Keratinocyte (primary cell): ENCODE measurements around the gene GGT7. TPM values are rescaled to one million over a fixed set of nuclear protein-coding genes. Genes with fewer than 3 reads are reported as not detected.

Experiments
- DNase-seq: peaks from one replicate; pipeline ENCODE4 v3.0.0-alpha.2; 2011; ENCODE audit warnings: low read depth, missing footprints, low spot score
- FAIRE-seq: peaks from 2 replicates; lab custom pipeline; 2011; peaks lifted over from hg19 to GRCh38; lab: Jason Lieb, UNC
- H2AFZ ChIP-seq: 2 replicates; pipeline ENCODE4 v1.6.0; 2012; ENCODE audit warnings: low read length, control low read depth, inconsistent platforms; ENCODE audit not compliant: control insufficient read depth
- H3K27ac ChIP-seq: 2 replicates; pipeline ENCODE4 v1.5.1; 2011; ENCODE audit warnings: low read length; ENCODE audit not compliant: control insufficient read depth, insufficient read depth
- H3K27me3 ChIP-seq: 3 replicates; pipeline ENCODE4 v1.6.0; 2011; ENCODE audit warnings: low read length; ENCODE audit not compliant: control insufficient read depth, insufficient read depth; ENCODE audit errors: extremely low read depth
- H3K36me3 ChIP-seq, 2 experiments: 2 replicates in 1 of 2; 3 replicates in 1 of 2; pipeline ENCODE4 v1.5.1; 2011; ENCODE audit warnings: low read length in 2 of 2, mild to moderate bottlenecking in 1 of 2; ENCODE audit not compliant: control insufficient read depth in 2 of 2, insufficient read depth in 2 of 2; ENCODE audit errors: extremely low read depth in 1 of 2
- H3K4me1 ChIP-seq: 3 replicates; pipeline ENCODE4 v1.5.1; 2011; ENCODE audit warnings: low read length; ENCODE audit not compliant: control insufficient read depth, insufficient read depth; ENCODE audit errors: extremely low read depth
- H3K4me2 ChIP-seq: 3 replicates; pipeline ENCODE4 v1.6.0; 2011; ENCODE audit warnings: low read depth, low read length; ENCODE audit not compliant: control insufficient read depth, insufficient read depth; ENCODE audit errors: extremely low read depth
- H3K4me3 ChIP-seq, 3 experiments: fragments of 200-600 bp in 1 of 3; sonication (generic) in 1 of 3; 2 replicates in 2 of 3; 3 replicates in 1 of 3; pipeline ENCODE4 v1.5.1; 2011 to 2016; ENCODE audit warnings: low read length in 3 of 3, mild to moderate bottlenecking in 3 of 3, control low read depth in 2 of 3, inconsistent platforms in 1 of 3, low read depth in 1 of 3, mixed read lengths in 1 of 3, mixed run types in 1 of 3, moderate library complexity in 1 of 3; ENCODE audit not compliant: control insufficient read depth in 2 of 3, insufficient read depth in 2 of 3; ENCODE audit errors: extremely low read depth in 1 of 3
- H3K79me2 ChIP-seq: 2 replicates; pipeline ENCODE4 v1.6.0; 2012; ENCODE audit warnings: low read length; ENCODE audit not compliant: control insufficient read depth, insufficient read depth
- H3K9ac ChIP-seq: 3 replicates; pipeline ENCODE4 v1.6.0; 2011; ENCODE audit warnings: low read length; ENCODE audit not compliant: control insufficient read depth, insufficient read depth; ENCODE audit errors: extremely low read depth
- H3K9me1 ChIP-seq: 3 replicates; pipeline ENCODE4 v1.6.0; 2011; ENCODE audit warnings: low read length; ENCODE audit not compliant: control insufficient read depth, insufficient read depth; ENCODE audit errors: extremely low read depth
- H3K9me3 ChIP-seq: 2 replicates; pipeline ENCODE4 v1.5.1; 2012; ENCODE audit warnings: low read depth, low read length; ENCODE audit not compliant: control insufficient read depth
- H4K20me1 ChIP-seq: 3 replicates; pipeline ENCODE4 v1.6.0; 2011; ENCODE audit warnings: low read length; ENCODE audit not compliant: control insufficient read depth, insufficient read depth; ENCODE audit errors: extremely low read depth
- CTCF ChIP-seq, 3 experiments: IDR thresholded peaks in 1 of 3; conservative IDR thresholded peaks in 1 of 3; optimal IDR thresholded peaks in 1 of 3; 2 replicates in 2 of 3; 3 replicates in 1 of 3; pipeline versions ENCODE3 to v1.5.1; 2011; ENCODE audit warnings: low read length in 3 of 3, mild to moderate bottlenecking in 3 of 3, moderate library complexity in 2 of 3, control low read depth in 1 of 3, inconsistent platforms in 1 of 3; ENCODE audit not compliant: insufficient read depth in 2 of 3; ENCODE audit errors: extremely low read depth in 1 of 3
- EZH2 ChIP-seq: IDR thresholded peaks from one replicate; pipeline ENCODE4 v1.6.1; 2012; ENCODE audit warnings: inconsistent platforms, mild to moderate bottlenecking, low read length, moderate library complexity
- dilution Hi-C: fragments of 300-500 bp; cut with MboI; formaldehyde crosslinking; loops from one replicate; pipeline ENCODE4 v1.7.0; 2020; ENCODE audit warnings: low sequenced_read_pairs; ENCODE audit not compliant: extremely low pct_ligation_motif_present
- polyA plus RNA-seq, 5 experiments: library from polyadenylated mRNA; depleted of rRNA in 3 of 5; stranded (reverse) in 3 of 5; stranded (forward) in 1 of 5; unstranded in 1 of 5; fragments of >200 nt; gene quantifications; 1 replicate in 1 of 5; 2 replicates in 3 of 5; 3 replicates in 1 of 5; pipeline versions ENCODE4 v1.2.1 to v1.2.3, GENCODE V29; 2011 to 2012; ENCODE audit warnings: missing spikeins in 2 of 5, low read depth in 1 of 5, low replicate concordance in 1 of 5

The GGT7 gene
- polyA plus RNA-seq, 1 donor (not counting 4 experiments of a cell fraction or from before 2014, with no cell fraction given): 5.0 TPM

GRCh38 chr20:34797012-34797995 is 75.4 kb downstream of the GGT7 start:
- Histone ChIP-seq H3K4me3 (no peak overlapping the region), H3K9ac (no peak overlapping the region), H3K4me2 (no peak overlapping the region), H3K9me3 (no peaks in the 10 kb centered on the region), H3K36me3 (peaks cover 0 to 1% of the 10 kb centered on the region in 2 experiments), H3K79me2 (peaks cover 81% of the 10 kb centered on the region), H3K4me1 (no peaks in the 10 kb centered on the region), H3K27me3 (no peaks in the 10 kb centered on the region), H3K27ac (no peak overlapping the region), H3K9me1 (peaks cover 2% of the 10 kb centered on the region), H2AFZ (no peak overlapping the region), H4K20me1 (peaks cover 12% of the 10 kb centered on the region)
- DNase-seq (no peak), FAIRE-seq (no peak)
- no peak for TF ChIP-seq EZH2
- no peak for TF ChIP-seq CTCF (optimal IDR thresholded peaks at IDR 0.05 in 1 of 3, IDR thresholded peaks at IDR 0.05 in 1 of 3, conservative IDR thresholded peaks at IDR 0.05 in 1 of 3; ENCODE audit: extremely low read depth in 1 of 3, insufficient read depth in 2 of 3, low read length in 3 of 3)
- dilution Hi-C loops: no loop called here

Other genes with a start within 250 kb of the GGT7 start
- gene PIGU, start 195.8 kb downstream of the GGT7 start, polyA plus RNA-seq: 33.6 to 48.0 TPM (median 39.0 TPM) in 3 replicates
- gene TP53INP2, start 168.5 kb downstream of the GGT7 start, polyA plus RNA-seq: 0.70 to 2.6 TPM (median 1.0 TPM) in 3 replicates
- gene NCOA6, start 47.2 kb downstream of the GGT7 start, polyA plus RNA-seq: 9.6 to 15.2 TPM (median 13.3 TPM) in 3 replicates
- 79.0 to 91.9 TPM (median 90.6 TPM) in 3 replicates for gene ACSS2, start 3.8 kb upstream of the GGT7 start, polyA plus RNA-seq
- 101 to 112 TPM (median 101 TPM) in 3 replicates for gene GSS, start 83.0 kb upstream of the GGT7 start, polyA plus RNA-seq
- gene MYH7B, start 83.0 kb upstream of the GGT7 start, polyA plus RNA-seq: 0.01 TPM in 2 of 3 replicates, not detected in the other
- gene TRPC4AP, start 220.0 kb upstream of the GGT7 start, polyA plus RNA-seq: 53.9 to 69.1 TPM (median 64.8 TPM) in 3 replicates